HG03457 (cell line): ENCODE data around the gene MON1B.

Experiments
- ATAC-seq: cut with Tn5 transposase; IDR thresholded peaks from one replicate; pipeline ENCODE4 v1.9.1; 2021; ENCODE audit warnings: moderate number of reproducible peaks; ENCODE audit not compliant: unreplicated experiment

The MON1B gene

DNA sequence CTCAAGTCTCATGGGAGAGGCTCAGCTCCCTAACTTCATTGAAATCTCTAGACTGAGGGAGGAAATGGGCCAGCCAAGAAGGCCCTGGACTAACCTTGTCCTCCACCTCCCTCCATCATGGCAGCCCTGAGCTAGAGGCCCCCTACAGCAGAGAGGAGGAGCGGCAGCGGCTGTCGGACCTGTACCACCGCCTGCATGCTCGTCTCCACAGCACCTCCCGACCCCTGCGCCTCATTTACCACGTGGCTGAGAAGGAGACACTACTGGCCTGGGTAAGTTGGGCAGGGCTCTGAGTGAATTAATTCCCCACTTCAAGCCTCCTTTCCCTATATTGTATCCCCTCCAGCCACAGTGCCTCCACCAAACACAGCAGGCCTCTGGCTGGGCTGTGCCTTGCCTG, 4.4 kb downstream of the MON1B start:
- no peak for ATAC-seq

DNA sequence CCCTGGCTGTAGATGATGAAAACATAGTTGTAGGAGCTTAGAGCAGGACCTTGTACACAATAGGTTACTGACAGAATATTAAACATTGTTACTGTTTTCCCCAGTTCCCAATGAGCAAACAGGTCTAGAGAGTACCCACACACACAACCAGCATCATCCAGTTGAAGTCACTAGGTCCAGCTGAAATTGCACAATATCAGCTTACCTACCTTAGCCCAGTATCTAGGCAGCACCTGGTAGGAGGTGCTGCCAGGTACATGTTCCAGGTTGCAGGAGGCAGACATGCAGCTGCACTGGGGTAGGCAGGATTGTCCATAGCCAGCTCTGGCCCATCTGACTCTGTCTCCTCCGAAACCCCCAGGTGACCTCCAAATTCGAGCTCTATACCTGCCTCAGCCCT, 6.8 kb downstream of the MON1B start:
- ATAC-seq, result no peak

- ATAC-seq, result no peak
These were observed 8.2 kb downstream of the MON1B start, which contains the start of gene SYCE1L for GRCh38 chr16:77199211-77199610. SYCE1L (plus strand) TSS chr16:77199408; CDS start chr16:77199452, 44 bp downstream.

DNA sequence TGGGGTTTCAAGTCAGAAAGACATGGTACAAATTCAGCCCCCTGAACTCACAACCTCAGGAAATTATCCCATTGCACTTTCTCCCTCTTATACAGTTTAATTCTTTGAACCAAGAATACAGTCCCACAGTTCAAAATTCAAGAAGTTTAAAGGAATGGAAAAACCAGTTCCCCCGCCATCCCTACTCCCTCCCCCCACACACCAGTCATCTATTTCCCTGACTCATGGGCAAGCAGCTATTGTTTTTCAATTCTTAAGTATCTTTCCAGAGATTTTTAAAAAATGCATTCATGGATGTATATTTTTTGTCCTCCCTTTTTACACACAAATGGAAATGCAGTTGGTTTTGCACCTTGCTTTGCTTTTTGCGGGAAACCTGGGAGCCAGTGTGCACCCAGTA, 15.5 kb downstream of the MON1B start:
- no peak for ATAC-seq

GRCh38 chr16:77207030-77207429, 16.0 kb downstream of the MON1B start:
- no peak for ATAC-seq

- ATAC-seq, result no peak
These were observed 17.4 kb downstream of the MON1B start for GRCh38 chr16:77208382-77208781.

GRCh38 chr16:77211880-77212740, 21.1 kb downstream of the MON1B start:
- peak; percentile 44 for ATAC-seq

DNA sequence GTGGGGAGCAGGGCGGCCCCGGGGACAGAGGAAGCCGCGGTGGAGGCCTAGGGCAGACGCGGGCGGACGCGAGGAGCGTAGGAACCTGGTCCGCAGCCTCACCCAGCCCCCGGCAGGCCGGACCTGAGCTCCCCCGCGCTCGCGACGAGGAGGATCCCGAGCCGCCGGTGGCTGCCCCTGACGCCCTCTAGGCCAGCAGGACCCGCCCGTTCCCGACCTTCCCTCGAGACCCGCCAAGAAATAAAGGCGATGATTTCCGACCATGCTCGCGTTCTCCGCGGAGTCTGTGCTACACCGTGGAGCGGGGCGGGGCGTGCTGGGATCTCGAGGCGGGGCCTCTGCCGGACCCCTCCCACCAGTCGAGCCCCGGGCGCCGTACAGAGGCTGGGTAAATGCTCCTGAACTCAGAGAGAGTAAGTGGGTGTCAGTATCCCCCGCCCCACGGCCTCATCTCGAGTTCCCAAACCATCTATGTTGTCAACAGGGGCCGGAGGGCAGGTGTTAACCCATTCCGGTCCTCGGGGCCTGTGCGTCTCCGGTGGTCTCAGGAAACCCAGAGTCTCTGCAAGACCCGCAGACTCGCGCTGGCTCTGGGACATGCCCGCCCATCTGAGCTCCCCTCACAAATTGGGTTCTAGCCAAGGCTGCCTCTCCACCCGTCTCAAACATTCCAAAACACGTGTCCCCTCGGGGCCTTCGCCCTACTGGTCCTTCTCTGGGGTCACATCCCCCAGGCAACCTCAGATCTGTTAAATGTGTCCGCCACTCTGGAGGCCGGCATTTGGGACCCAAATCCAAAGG, 22.0 kb downstream of the MON1B start:
- peak; percentile 79 for ATAC-seq

GRCh38 chr16:77213542-77214106, 22.6 kb downstream of the MON1B start:
- no peak for ATAC-seq

GRCh38 chr16:77214411-77215138, 23.6 kb downstream of the MON1B start:
- no peak for ATAC-seq

- ATAC-seq, result no peak
These were observed 28.4 kb downstream of the MON1B start for GRCh38 chr16:77219437-77219836.

DNA sequence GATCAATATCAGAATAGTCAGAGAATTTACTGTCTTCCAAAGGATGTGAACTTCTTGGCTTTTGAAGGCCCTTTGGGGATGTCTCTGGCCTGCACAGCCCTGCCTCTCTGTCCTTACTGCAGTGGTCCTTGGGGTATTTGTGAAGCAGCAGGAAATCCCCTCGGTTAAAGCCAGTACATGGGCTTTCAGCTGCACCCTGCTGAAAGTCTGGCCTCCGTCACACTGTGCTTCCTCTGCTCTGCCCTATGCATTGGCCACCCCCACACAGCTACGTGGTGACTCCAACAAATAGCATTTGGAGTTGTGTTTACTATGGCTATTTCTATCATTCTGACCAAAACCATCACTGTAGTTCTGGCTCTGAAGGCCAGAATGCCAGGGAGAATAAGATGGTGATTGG, 29.4 kb downstream of the MON1B start:
- ATAC-seq, result no peak

- no peak for ATAC-seq
These were observed 30.5 kb downstream of the MON1B start for GRCh38 chr16:77221482-77221881.

DNA sequence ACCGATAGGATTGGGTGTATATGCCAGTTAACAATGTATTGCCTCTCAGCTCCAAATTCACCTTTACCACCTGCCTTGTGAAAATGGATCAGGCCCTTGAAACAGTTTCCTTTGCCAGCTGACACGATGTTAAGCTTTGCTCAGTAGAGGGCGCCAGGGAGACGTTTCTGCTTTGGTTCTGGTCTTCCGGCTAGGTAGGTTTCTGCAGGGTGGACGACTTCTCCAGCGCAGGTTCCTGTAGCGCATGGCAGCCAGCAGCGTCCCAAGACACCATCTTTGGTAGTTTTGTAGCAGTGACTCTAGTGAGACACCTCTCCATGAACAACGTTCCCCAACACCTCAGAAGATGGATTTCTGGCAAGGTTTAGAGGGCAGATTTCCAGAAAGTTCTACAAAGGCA, 32.2 kb downstream of the MON1B start:
- ATAC-seq, result no peak

- no peak for ATAC-seq
These were observed 34.2 kb downstream of the MON1B start for GRCh38 chr16:77225182-77225581.

DNA sequence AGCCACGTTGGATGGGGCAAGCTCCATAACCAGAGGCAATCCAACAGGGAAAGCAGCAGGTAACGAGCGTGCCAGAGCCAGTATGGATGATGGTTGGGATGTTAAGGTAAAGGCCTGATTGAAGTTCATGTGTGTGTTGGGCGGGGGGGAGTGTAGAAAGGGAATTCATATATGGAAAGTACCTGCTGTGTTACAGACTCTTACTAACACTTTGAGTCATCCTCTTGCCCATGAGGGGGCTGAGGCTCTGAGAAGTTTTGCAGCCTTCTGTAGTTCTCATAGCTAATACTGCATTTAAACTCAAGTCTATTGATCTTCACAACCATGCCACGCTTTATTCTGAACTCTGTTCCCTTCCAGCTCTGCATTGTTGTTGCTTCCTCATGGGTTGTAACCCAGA, 36.8 kb downstream of the MON1B start:
- peak; percentile 67 for ATAC-seq

GRCh38 chr16:77231047-77231446, 40.1 kb downstream of the MON1B start:
- no peak for ATAC-seq

DNA sequence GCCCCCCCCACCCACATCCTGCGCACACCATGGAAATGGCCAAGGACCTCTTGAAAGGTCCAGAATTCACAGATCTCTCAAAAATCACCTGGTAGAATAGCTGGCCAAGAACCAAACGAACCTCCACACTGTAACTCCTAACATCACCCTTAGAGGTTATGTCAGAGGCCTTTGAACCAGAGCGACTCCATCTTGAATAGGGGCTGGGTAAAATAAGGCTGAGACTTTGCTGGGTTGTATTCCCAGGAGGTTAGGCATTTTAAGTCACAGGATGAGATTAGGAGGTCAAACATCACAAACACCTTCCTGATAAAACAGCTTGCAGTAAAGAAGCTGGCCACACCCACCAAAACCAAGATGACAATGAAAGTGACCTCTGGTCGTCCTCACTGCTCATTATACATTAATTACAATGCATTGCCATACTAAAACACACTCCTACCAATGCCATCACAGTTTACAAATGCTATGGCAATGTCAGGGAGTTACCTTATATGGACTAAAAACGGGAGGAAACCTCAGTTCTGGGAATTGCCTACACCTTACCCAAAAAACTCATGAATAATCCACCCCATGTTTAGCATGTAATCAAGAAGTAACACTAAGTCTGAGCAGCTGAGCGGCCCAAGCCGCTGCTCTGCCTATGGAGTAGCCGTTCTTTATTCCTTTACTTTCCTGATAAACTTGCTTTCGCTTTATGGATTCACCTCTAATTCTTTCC, 43.0 kb downstream of the MON1B start:
- ATAC-seq, result no peak

DNA sequence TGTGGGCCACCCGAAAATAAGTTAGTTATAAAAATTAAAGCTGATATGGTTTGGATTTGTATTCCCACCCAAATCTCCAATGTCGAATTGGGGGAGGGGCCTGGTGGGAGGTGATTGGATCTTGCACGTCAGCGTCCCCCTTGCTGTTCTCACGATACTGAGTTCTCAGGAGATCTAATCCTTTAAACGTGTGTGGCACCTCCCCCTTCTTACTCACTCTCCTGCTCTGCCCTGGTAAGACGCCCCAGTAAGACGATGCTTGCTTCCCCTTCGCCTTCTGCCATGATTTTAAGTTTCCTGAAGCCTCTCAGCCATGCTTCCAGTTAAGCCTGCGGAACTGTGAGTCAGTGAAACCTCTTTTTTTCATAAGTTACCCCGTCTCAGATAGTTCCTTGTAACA, 43.6 kb downstream of the MON1B start:
- no peak for ATAC-seq

- peak; percentile 99 for ATAC-seq
These were observed 45.1 kb downstream of the MON1B start for GRCh38 chr16:77236063-77236511.
